HepG2 (cell line): Measurements from ENCODE around the gene TSPAN11. TPM values are rescaled to one million over a fixed set of nuclear protein-coding genes. Genes with fewer than 3 reads are reported as not detected.

Experiments
- ATAC-seq: fragments of 200-7000 bp; cut with Tn5 transposase; 3 replicates; pipeline ENCODE4 v1.9.1; 2020; ENCODE audit warnings: mild to moderate bottlenecking, moderate library complexity
- BruUV-seq: library from RNA; stranded (reverse); fragments of 400-500 nt; replicated peaks from 2 replicates; lab custom pipeline; 2021; lab: Mats Ljungman, UMichigan
- CTCF ChIA-PET: fragments of 300-600 bp; formaldehyde crosslinking; extraction: SDS; loops from one replicate; lab custom pipeline; 2021; ENCODE audit warnings: low total read pairs, inconsistent platforms, low intra/inter-chr PET ratio; lab: Yijun Ruan, JAX
- POLR2A ChIA-PET: fragments of 350-600 bp; sonication (Branson Sonifier 250); formaldehyde crosslinking; loops from one replicate; lab custom pipeline; 2020; ENCODE audit warnings: antibody characterized with exemption, inconsistent platforms; lab: Yijun Ruan, JAX
- DNase-seq: peaks from one replicate; pipeline ENCODE4 v3.0.0-alpha.2; 2015; ENCODE audit warnings: low spot score
- FAIRE-seq: peaks from 3 replicates; lab custom pipeline; 2011; peaks lifted over from hg19 to GRCh38; lab: Jason Lieb, UNC
- H2AFZ ChIP-seq: one replicate; pipeline ENCODE4 v1.6.1; 2011; ENCODE audit warnings: low read length, inconsistent platforms
- H3K27ac ChIP-seq: fragments of 300-600 bp; 3 replicates; pipeline ENCODE4 v1.8.0; 2011; ENCODE audit warnings: mixed run types, mild to moderate bottlenecking, mixed read lengths, low read length, inconsistent platforms; ENCODE audit not compliant: insufficient read depth; ENCODE audit errors: extremely low read length
- H3K27me3 ChIP-seq, 2 experiments: fragments of 200-600 bp in 1 of 2; 2 replicates in 1 of 2; 3 replicates in 1 of 2; pipeline versions ENCODE4 v1.6.0 to v1.8.0; 2011; ENCODE audit warnings: low read length in 2 of 2, mild to moderate bottlenecking in 2 of 2, moderate library complexity in 2 of 2, inconsistent platforms in 1 of 2; ENCODE audit not compliant: insufficient read depth in 2 of 2, control insufficient read depth in 1 of 2
- H3K36me3 ChIP-seq, 2 experiments: fragments of 200-600 bp in 1 of 2; replicated peaks in 1 of 2; 2 replicates in 1 of 2; 3 replicates in 1 of 2; pipeline versions ENCODE4 v1.5.1 to v1.8.0; 2011; ENCODE audit warnings: low read length in 2 of 2, inconsistent platforms in 1 of 2; ENCODE audit not compliant: insufficient read depth in 2 of 2, control insufficient read depth in 1 of 2
- H3K4me1 ChIP-seq: 2 replicates; pipeline ENCODE4 v1.5.1; 2012; ENCODE audit warnings: low read length, inconsistent platforms; ENCODE audit not compliant: insufficient read depth
- H3K4me2 ChIP-seq: 2 replicates; pipeline ENCODE4 v1.6.0; 2011; ENCODE audit warnings: low read depth, low read length, inconsistent platforms
- H3K4me3 ChIP-seq, 3 experiments: fragments of 200-600 bp in 1 of 3; sonication (generic), shearing (Covaris generic) in 1 of 3; replicated peaks in 1 of 3; 2 replicates each; pipeline ENCODE4 v1.5.1; 2011 to 2016; ENCODE audit warnings: low read length in 3 of 3, inconsistent platforms in 2 of 3, low read depth in 2 of 3, mild to moderate bottlenecking in 2 of 3, control low read depth in 1 of 3, mixed read lengths in 1 of 3; ENCODE audit not compliant: insufficient read depth in 1 of 3
- H3K79me2 ChIP-seq: one replicate; pipeline ENCODE4 v1.6.1; 2011; ENCODE audit warnings: low read length, inconsistent platforms; ENCODE audit not compliant: insufficient read depth
- H3K9ac ChIP-seq: 2 replicates; pipeline ENCODE4 v1.6.0; 2011; ENCODE audit warnings: mild to moderate bottlenecking, low read depth, low read length, inconsistent platforms; ENCODE audit not compliant: insufficient read depth
- H3K9me3 ChIP-seq: 2 replicates; pipeline ENCODE4 v1.5.1; 2012; ENCODE audit warnings: mild to moderate bottlenecking, low read length
- H4K20me1 ChIP-seq: 2 replicates; pipeline ENCODE4 v1.6.0; 2011; ENCODE audit warnings: inconsistent platforms, mild to moderate bottlenecking, low read length, moderate library complexity; ENCODE audit not compliant: insufficient read depth
- ATRX ChIP-seq: sonication (generic); formaldehyde crosslinking; IDR thresholded peaks from 2 replicates; pipeline ENCODE4 v1.4.0; 2020; ENCODE audit warnings: missing genetic modification reagents, borderline replicate concordance
- CEBPG ChIP-seq: IDR thresholded peaks from 2 replicates; pipeline ENCODE4 v1.6.1; 2016
- GATAD1 ChIP-seq: IDR thresholded peaks from 2 replicates; pipeline ENCODE4 v1.6.1; 2016; ENCODE audit warnings: missing genetic modification reagents, missing compliant biosample characterization
- HNRNPUL1 ChIP-seq: fragments of 200-400 bp; formaldehyde crosslinking; IDR thresholded peaks from 2 replicates; pipeline ENCODE4 v1.6.1; 2017; ENCODE audit warnings: low read depth, mild to moderate bottlenecking, low read length, moderate library complexity
- HOXA5 ChIP-seq: sonication (generic); formaldehyde crosslinking; IDR thresholded peaks from 2 replicates; pipeline ENCODE4 v1.4.0; 2020; ENCODE audit warnings: missing genetic modification reagents
- JUN ChIP-seq: sonication (generic); formaldehyde crosslinking; IDR thresholded peaks from 2 replicates; pipeline ENCODE4 v1.4.0; 2020; ENCODE audit warnings: mild to moderate bottlenecking, missing genetic modification reagents
- NR2F1 ChIP-seq, 2 experiments: fragments of 450-650 bp in 1 of 2; formaldehyde crosslinking in 1 of 2; IDR thresholded peaks; 2 replicates each; pipeline versions ENCODE4 v1.5.0 to v1.6.1; 2016 to 2020; ENCODE audit warnings: mild to moderate bottlenecking in 1 of 2, missing compliant biosample characterization in 1 of 2, missing genetic modification reagents in 1 of 2, moderate library complexity in 1 of 2
- PLSCR1 ChIP-seq: sonication (generic); formaldehyde crosslinking; IDR thresholded peaks from 2 replicates; pipeline ENCODE4 v1.5.0; 2020; ENCODE audit warnings: missing genetic modification reagents, mild to moderate bottlenecking, borderline replicate concordance
- TEAD2 ChIP-seq: sonication (generic); formaldehyde crosslinking; IDR thresholded peaks from 2 replicates; pipeline ENCODE4 v1.9.0; 2021; ENCODE audit warnings: missing genetic modification reagents
- ZNF574 ChIP-seq: sonication (generic); formaldehyde crosslinking; IDR thresholded peaks from 2 replicates; pipeline ENCODE4 v1.4.0; 2020; ENCODE audit warnings: missing genetic modification reagents
- ZNF724P ChIP-seq: sonication (generic); formaldehyde crosslinking; IDR thresholded peaks from 2 replicates; pipeline ENCODE4 v1.8.0; 2022; ENCODE audit warnings: missing genetic modification reagents, borderline replicate concordance
- ZNF746 ChIP-seq: sonication (generic); formaldehyde crosslinking; IDR thresholded peaks from 2 replicates; pipeline ENCODE4 v1.8.0; 2022; ENCODE audit warnings: mild to moderate bottlenecking, missing genetic modification reagents
- ZZZ3 ChIP-seq: sonication (generic); formaldehyde crosslinking; IDR thresholded peaks from 2 replicates; pipeline ENCODE4 v1.4.0; 2020; ENCODE audit warnings: missing genetic modification reagents, mild to moderate bottlenecking, borderline replicate concordance
- WGBS: methylation state at CpG from one replicate; pipeline ENCODE4 v1.1.6; 2017; ENCODE audit warnings: low lambda C conversion rate; 5-methylcytosine and 5-hydroxymethylcytosine counted together
- in situ Hi-C: cut with HindIII; loops from 2 replicates; pipeline ENCODE4 v1.10.0; 2017; ENCODE audit warnings: low pct_unique_long_range_greater_than_20kb; ENCODE audit not compliant: extremely low pct_ligation_motif_present
- intact Hi-C: fragments of 100-400 bp; cut with micrococcal nuclease; formaldehyde crosslinking; loops from one replicate; pipeline ENCODE4 v1.10.0; 2022; ENCODE audit not compliant: unreplicated experiment
- polyA plus RNA-seq, 8 experiments: library from polyadenylated mRNA; depleted of rRNA in 3 of 8; stranded (reverse) in 7 of 8; unstranded in 1 of 8; fragments of >200 nt; fragmentation: Illumina TruSeq in 4 of 8; extraction: Trizol in 4 of 8; gene quantifications; 2 replicates each; pipeline versions ENCODE4 v1.2.1 to v1.2.3, GENCODE V29; 2011 to 2016; ENCODE audit warnings: low read depth in 4 of 8, missing spikeins in 1 of 8, mixed read lengths in 1 of 8; ENCODE audit not compliant: insufficient read depth in 1 of 8
- total RNA-seq, 5 experiments: library from RNA; depleted of rRNA; stranded (reverse); fragments of >200 nt; fragmentation: Illumina TruSeq; extraction: Trizol; gene quantifications; 2 replicates each; pipeline ENCODE4 v1.2.3, GENCODE V29; 2016; ENCODE audit warnings: low read depth in 1 of 5

The TSPAN11 gene
- total and polyA plus RNA-seq, 2 of the 13 experiments (the other 11 are each of a cell fraction or from before 2014, with no cell fraction given) = 0.01 to 0.07 TPM

- in situ Hi-C loops (no loop called here), intact Hi-C loops (no loop called here)
- Histone ChIP-seq H3K4me1 (no peaks in the 10 kb centered on the region), H3K27me3 (peaks cover 0 to 2% of the 10 kb centered on the region in 2 experiments; a peak in 1 of 5 replicates), H3K4me2 (no peak overlapping the region), H2AFZ (no peak overlapping the region), H3K27ac (no peak overlapping the region), H3K9me3 (no peaks in the 10 kb centered on the region), H4K20me1 (no peaks in the 10 kb centered on the region), H3K79me2 (no peaks in the 10 kb centered on the region), H3K9ac (no peak overlapping the region), H3K36me3 (no peaks in the 10 kb centered on the region), H3K4me3 (no peak overlapping the region)
- BruUV-seq = no TSS peak
- CTCF ChIA-PET = no interaction called here
- DNase-seq (no peak), ATAC-seq (no peak), FAIRE-seq (no peak)
- POLR2A ChIA-PET = no interaction called here
- TF ChIP-seq TEAD2 (CRISPR knock-in tag) (no peak), HNRNPUL1 (no peak), PLSCR1 (CRISPR knock-in tag) (no peak), CEBPG (CRISPR knock-in tag) (no peak), ATRX (no peak), GATAD1 (no peak), NR2F1 (CRISPR knock-in tag; IDR thresholded peaks at IDR 0.05) (no peak), ZNF746 (CRISPR knock-in tag) (no peak), JUN (CRISPR knock-in tag) (no peak), HOXA5 (CRISPR knock-in tag) (no peak), ZNF574 (no peak), ZNF724P (no peak), ZZZ3 (CRISPR knock-in tag) (no peak)
- WGBS = 39% methylated on average over 2 of the region's 4 CpGs
Measured at GRCh38 chr12:31035967-31036665, 109.6 kb downstream of the TSPAN11 start.
